Mesenchymal stem cell (in vitro differentiated cells and primary cell): ENCODE results near the gene TSHZ1.

Experiments used
- DNase-seq: peaks from one replicate; pipeline ENCODE4 v3.0.0-alpha.2; 2013
- H2AFZ ChIP-seq: one replicate; pipeline ENCODE4 v1.6.1; 2013; ENCODE audit warnings: low read depth, mild to moderate bottlenecking, control low read depth, inconsistent platforms, low read length, moderate library complexity
- H2AK5ac ChIP-seq: 2 replicates; pipeline ENCODE4 v1.6.1; 2013; ENCODE audit warnings: low read length, moderate library complexity, mild to moderate bottlenecking, inconsistent platforms; ENCODE audit not compliant: severe bottlenecking
- H2BK120ac ChIP-seq: one replicate; pipeline ENCODE4 v1.6.1; 2013; ENCODE audit warnings: low read depth, mild to moderate bottlenecking, inconsistent platforms, low read length, moderate library complexity
- H2BK12ac ChIP-seq, 2 experiments: one replicate each; pipeline ENCODE4 v1.6.1; 2013; ENCODE audit warnings: inconsistent platforms in 2 of 2, low read length in 2 of 2, mild to moderate bottlenecking in 2 of 2, moderate library complexity in 2 of 2, control low read depth in 1 of 2
- H2BK15ac ChIP-seq: one replicate; pipeline ENCODE4 v1.6.1; 2013; ENCODE audit warnings: mild to moderate bottlenecking, low read depth, inconsistent platforms; ENCODE audit not compliant: poor library complexity, severe bottlenecking
- H2BK5ac ChIP-seq: 2 replicates; pipeline ENCODE4 v1.6.1; 2013; ENCODE audit warnings: low read depth, mild to moderate bottlenecking, low read length, control low read depth, inconsistent platforms; ENCODE audit not compliant: poor library complexity, severe bottlenecking
- H3K14ac ChIP-seq, 2 experiments: one replicate each; pipeline ENCODE4 v1.6.1; 2013; ENCODE audit warnings: inconsistent platforms in 2 of 2, low read length in 2 of 2, control low read depth in 1 of 2, mild to moderate bottlenecking in 1 of 2, moderate library complexity in 1 of 2
- H3K18ac ChIP-seq, 2 experiments: one replicate each; pipeline ENCODE4 v1.6.1; 2013; ENCODE audit warnings: inconsistent platforms in 2 of 2, low read length in 2 of 2, control low read depth in 1 of 2, low read depth in 1 of 2, mild to moderate bottlenecking in 1 of 2
- H3K23ac ChIP-seq, 2 experiments: one replicate each; pipeline ENCODE4 v1.6.1; 2013; ENCODE audit warnings: inconsistent platforms in 2 of 2, low read length in 2 of 2, mild to moderate bottlenecking in 2 of 2, moderate library complexity in 2 of 2, control low read depth in 1 of 2
- H3K27ac ChIP-seq: 2 replicates; pipeline ENCODE4 v1.5.1; 2013; ENCODE audit warnings: mild to moderate bottlenecking, moderate library complexity, low read length, control low read depth, inconsistent platforms; ENCODE audit not compliant: poor library complexity, severe bottlenecking
- H3K27me3 ChIP-seq, 2 experiments: 2 replicates each; pipeline versions ENCODE4 v1.6.1 to v1.7.0; 2013; ENCODE audit warnings: low read length in 2 of 2, mild to moderate bottlenecking in 2 of 2, moderate library complexity in 2 of 2, control low read depth in 1 of 2, inconsistent platforms in 1 of 2; ENCODE audit not compliant: control insufficient read depth in 1 of 2, insufficient read depth in 1 of 2
- H3K36me3 ChIP-seq, 2 experiments: 2 replicates each; pipeline versions ENCODE4 v1.6.1 to v1.7.0; 2013; ENCODE audit warnings: low read length in 2 of 2, control low read depth in 1 of 2, inconsistent platforms in 1 of 2, low read depth in 1 of 2, mild to moderate bottlenecking in 1 of 2; ENCODE audit not compliant: insufficient read depth in 2 of 2, control insufficient read depth in 1 of 2
- H3K4ac ChIP-seq, 2 experiments: one replicate each; pipeline ENCODE4 v1.6.1; 2013; ENCODE audit warnings: inconsistent platforms in 2 of 2, low read length in 2 of 2, mild to moderate bottlenecking in 2 of 2, moderate library complexity in 2 of 2, control low read depth in 1 of 2, low read depth in 1 of 2
- H3K4me1 ChIP-seq: 2 replicates; pipeline ENCODE4 v1.6.1; 2013; ENCODE audit warnings: low read depth, low read length, control low read depth; ENCODE audit not compliant: control insufficient read depth, insufficient read depth
- H3K4me2 ChIP-seq: 2 replicates; pipeline ENCODE4 v1.6.1; 2013; ENCODE audit warnings: low read length, mild to moderate bottlenecking, inconsistent platforms; ENCODE audit not compliant: poor library complexity, severe bottlenecking
- H3K4me3 ChIP-seq, 2 experiments: 2 replicates each; pipeline versions ENCODE4 v1.5.1 to v1.7.0; 2013; ENCODE audit warnings: low read length in 2 of 2, mild to moderate bottlenecking in 2 of 2, control low read depth in 1 of 2, low read depth in 1 of 2; ENCODE audit not compliant: insufficient read depth in 1 of 2
- H3K79me1 ChIP-seq: replicated peaks from 2 replicates; pipeline ENCODE4 v1.6.1; 2013; ENCODE audit warnings: mild to moderate bottlenecking, control low read depth, low read length, inconsistent platforms; ENCODE audit not compliant: poor library complexity, severe bottlenecking
- H3K9ac ChIP-seq: 2 replicates; pipeline ENCODE4 v1.7.0; 2013; ENCODE audit warnings: mild to moderate bottlenecking, low read length, moderate library complexity
- H3K9me3 ChIP-seq: 2 replicates; pipeline ENCODE4 v1.7.0; 2013; ENCODE audit warnings: mild to moderate bottlenecking, low read length; ENCODE audit not compliant: control insufficient read depth
- H4K8ac ChIP-seq: one replicate; pipeline ENCODE4 v1.6.1; 2013; ENCODE audit warnings: inconsistent platforms, mild to moderate bottlenecking, low read length, moderate library complexity
- H4K91ac ChIP-seq: one replicate; pipeline ENCODE4 v1.6.1; 2013; ENCODE audit warnings: mild to moderate bottlenecking, low read length, inconsistent platforms
- WGBS: methylation state at CpG from one replicate; pipeline ENCODE4 v1.1.7; 2013; ENCODE audit warnings: mixed read lengths; 5-methylcytosine and 5-hydroxymethylcytosine counted together

Gene TSHZ1

GRCh38 chr18:75334869-75335268 is 124.3 kb downstream of the TSHZ1 start:
- 83% methylated on average over 5 of the region's 5 CpGs for WGBS
- no peak overlapping the region for H4K8ac ChIP-seq
- H2AFZ ChIP-seq, result no peak overlapping the region
- no peak for DNase-seq
- no peak overlapping the region for H3K14ac ChIP-seq
- H3K27me3 ChIP-seq, result no peaks in the 10 kb centered on the region
- H2BK15ac ChIP-seq, result no peak overlapping the region
- H3K4me2 ChIP-seq, result no peak overlapping the region
- H2BK120ac ChIP-seq, result no peak overlapping the region
- no peak overlapping the region for H3K23ac ChIP-seq
- H2AK5ac ChIP-seq, result no peak overlapping the region
- no peaks in the 10 kb centered on the region for H3K36me3 ChIP-seq
- no peak overlapping the region for H3K27ac ChIP-seq
- H3K9me3 ChIP-seq, result no peaks in the 10 kb centered on the region
- no peak overlapping the region for H2BK12ac ChIP-seq
- no peak overlapping the region for H2BK5ac ChIP-seq
- peaks cover under 1% of the 10 kb centered on the region for H3K4me1 ChIP-seq
- no peaks in the 10 kb centered on the region for H3K79me1 ChIP-seq
- H3K4me3 ChIP-seq, result no peak overlapping the region
- H3K9ac ChIP-seq, result no peak overlapping the region
- H4K91ac ChIP-seq, result no peak overlapping the region
- no peak overlapping the region for H3K18ac ChIP-seq
- H3K4ac ChIP-seq, result no peak overlapping the region

- Histone ChIP-seq H3K4me1 (peaks cover 4% of the 10 kb centered on the region), H2AK5ac (no peak overlapping the region), H3K27ac (no peak overlapping the region), H3K4me3 (no peak overlapping the region), H4K8ac (no peak overlapping the region), H2BK5ac (no peak overlapping the region), H3K79me1 (no peaks in the 10 kb centered on the region), H3K23ac (no peak overlapping the region), H3K4me2 (no peak overlapping the region), H3K27me3 (no peaks in the 10 kb centered on the region), H2AFZ (no peak overlapping the region), H3K4ac (no peak overlapping the region), H3K14ac (no peak overlapping the region), H2BK15ac (no peak overlapping the region), H3K18ac (no peak overlapping the region), H2BK12ac (no peak overlapping the region), H3K9me3 (no peaks in the 10 kb centered on the region), H4K91ac (no peak overlapping the region), H2BK120ac (no peak overlapping the region), H3K9ac (no peak overlapping the region), H3K36me3 (no peaks in the 10 kb centered on the region)
- WGBS, result 100% methylated on average over 5 of the region's 6 CpGs
- no peak for DNase-seq
These were observed 124.9 kb downstream of the TSHZ1 start for GRCh38 chr18:75335511-75335910.

GRCh38 chr18:75336767-75337166 is 126.2 kb downstream of the TSHZ1 start:
- H2BK5ac ChIP-seq, result no peak overlapping the region
- no peak overlapping the region for H4K8ac ChIP-seq
- H3K79me1 ChIP-seq, result no peaks in the 10 kb centered on the region
- no peak overlapping the region for H3K4me2 ChIP-seq
- H4K91ac ChIP-seq, result no peak overlapping the region
- no peak overlapping the region for H2BK15ac ChIP-seq
- WGBS, result 95% methylated on average over 6 of the region's 6 CpGs
- no peaks in the 10 kb centered on the region for H3K27me3 ChIP-seq
- no peak overlapping the region for H2BK12ac ChIP-seq
- no peak overlapping the region for H3K14ac ChIP-seq
- H3K23ac ChIP-seq, result no peak overlapping the region
- no peak overlapping the region for H3K18ac ChIP-seq
- peaks cover 6% of the 10 kb centered on the region for H3K4me1 ChIP-seq
- no peak overlapping the region for H3K9ac ChIP-seq
- no peaks in the 10 kb centered on the region for H3K9me3 ChIP-seq
- no peak overlapping the region for H3K27ac ChIP-seq
- no peak overlapping the region for H2AFZ ChIP-seq
- no peak for DNase-seq
- H3K36me3 ChIP-seq, result no peaks in the 10 kb centered on the region
- H3K4me3 ChIP-seq, result no peak overlapping the region
- H2AK5ac ChIP-seq, result no peak overlapping the region
- H3K4ac ChIP-seq, result no peak overlapping the region
- H2BK120ac ChIP-seq, result no peak overlapping the region

GRCh38 chr18:75337348-75337747 is 126.8 kb downstream of the TSHZ1 start:
- Histone ChIP-seq H3K27me3 (no peaks in the 10 kb centered on the region), H2BK15ac (no peak overlapping the region), H3K79me1 (no peaks in the 10 kb centered on the region), H3K4ac (no peak overlapping the region), H2BK120ac (no peak overlapping the region), H3K27ac (no peak overlapping the region), H3K23ac (no peak overlapping the region), H2AFZ (no peak overlapping the region), H3K14ac (no peak overlapping the region), H3K9ac (no peak overlapping the region), H3K9me3 (no peaks in the 10 kb centered on the region), H3K4me2 (no peak overlapping the region), H3K18ac (no peak overlapping the region), H2BK12ac (no peak overlapping the region), H4K91ac (no peak overlapping the region), H2BK5ac (no peak overlapping the region), H4K8ac (no peak overlapping the region), H3K36me3 (no peaks in the 10 kb centered on the region), H3K4me1 (peaks cover 6% of the 10 kb centered on the region), H3K4me3 (no peak overlapping the region), H2AK5ac (no peak overlapping the region)
- no peak for DNase-seq
- whole genome bisulfite sequencing, result 84% methylated on average over 7 of the region's 7 CpGs
